ES-I3 (cell line): Measurements from ENCODE around the gene SON.
A peak's percentile ranks its signal among the peaks of the same experiment; 100 is the strongest.
"Not testable (repeated sequence)": the region's sequence is repeated elsewhere in the genome, so short reads cannot be mapped to it uniquely, and the experiment has no call there.

Experiments
- H3K36me3 ChIP-seq: 2 replicates; pipeline ENCODE4 v1.6.1; 2013; ENCODE audit warnings: mild to moderate bottlenecking, low read length, control low read depth, moderate library complexity; ENCODE audit not compliant: insufficient read depth
- H3K4me1 ChIP-seq: 2 replicates; pipeline ENCODE4 v1.6.1; 2013; ENCODE audit warnings: mild to moderate bottlenecking, control low read depth, low read length; ENCODE audit not compliant: insufficient read depth
- H3K9ac ChIP-seq: 2 replicates; pipeline ENCODE4 v1.6.1; 2013; ENCODE audit warnings: low read depth, mild to moderate bottlenecking, low read length, moderate library complexity
- H3K9me3 ChIP-seq: 2 replicates; pipeline ENCODE4 v1.6.1; 2013; ENCODE audit warnings: mild to moderate bottlenecking, low read length, moderate library complexity; ENCODE audit not compliant: control insufficient read depth, insufficient read depth

The SON gene

GRCh38 chr21:33572350-33572749 is 29.5 kb downstream of the SON start:
- no peaks in the 10 kb centered on the region for H3K9me3 ChIP-seq
- no peaks in the 10 kb centered on the region for H3K4me1 ChIP-seq
- no peak overlapping the region for H3K9ac ChIP-seq
- H3K36me3 ChIP-seq: peaks cover 26% of the 10 kb centered on the region

GRCh38 chr21:33576741-33577141 is 33.9 kb downstream of the SON start:
- H3K4me1 ChIP-seq, H3K9ac ChIP-seq, H3K9me3 ChIP-seq: not testable (repeated sequence)
- H3K36me3 ChIP-seq: peaks cover 18% of the 10 kb centered on the region

GRCh38 chr21:33578214-33578613 is 35.4 kb downstream of the SON start:
- H3K9me3 ChIP-seq: no peaks in the 10 kb centered on the region
- H3K36me3 ChIP-seq: peaks cover 17% of the 10 kb centered on the region
- H3K9ac ChIP-seq: no peak overlapping the region
- H3K4me1 ChIP-seq: no peaks in the 10 kb centered on the region

- Histone ChIP-seq H3K36me3 (peaks cover 17% of the 10 kb centered on the region), H3K9me3 (no peaks in the 10 kb centered on the region), H3K9ac (no peak overlapping the region), H3K4me1 (no peaks in the 10 kb centered on the region)
Measured at GRCh38 chr21:33578959-33579542, 36.2 kb downstream of the SON start.

GRCh38 chr21:33584455-33584854 is 41.6 kb downstream of the SON start:
- Histone ChIP-seq H3K36me3 (peaks cover 3% of the 10 kb centered on the region; the same call in 1 of the 2 replicates), H3K4me1 (peaks cover 2% of the 10 kb centered on the region; the same call in 1 of the 2 replicates), H3K9ac (no peak overlapping the region), H3K9me3 (no peaks in the 10 kb centered on the region)

GRCh38 chr21:33586927-33587326 is 44.1 kb downstream of the SON start:
- Histone ChIP-seq H3K36me3 (no peaks in the 10 kb centered on the region), H3K4me1 (peaks cover 2% of the 10 kb centered on the region; the same call in 1 of the 2 replicates), H3K9me3 (no peaks in the 10 kb centered on the region), H3K9ac (peak overlapping the region; percentile 98; the same call in 1 of the 2 replicates)

- Histone ChIP-seq H3K36me3 (no peaks in the 10 kb centered on the region), H3K4me1 (peaks cover 2% of the 10 kb centered on the region; the same call in 1 of the 2 replicates), H3K9ac (peak overlapping the region; percentile 98), H3K9me3 (no peaks in the 10 kb centered on the region)
Measured at GRCh38 chr21:33587792-33588484, 45.1 kb downstream of the SON start.

GRCh38 chr21:33588485-33589335 is 45.9 kb downstream of the SON start, which contains the start of gene DONSON:
Gene DONSON, minus strand, starts transcription at chr21:33588684. Its CDS starts 43 bp downstream, at chr21:33588641.
- Histone ChIP-seq H3K9me3 (no peaks in the 10 kb centered on the region), H3K36me3 (no peaks in the 10 kb centered on the region), H3K4me1 (peaks cover 2% of the 10 kb centered on the region; the same call in 1 of the 2 replicates), H3K9ac (peak within 1 kb of the TSS; percentile 98)

- no peaks in the 10 kb centered on the region for H3K9me3 ChIP-seq
- H3K9ac ChIP-seq: no peak overlapping the region
- H3K36me3 ChIP-seq: peaks cover 23% of the 10 kb centered on the region
- no peaks in the 10 kb centered on the region for H3K4me1 ChIP-seq
Measured at GRCh38 chr21:33598051-33598450, 55.2 kb downstream of the SON start.

- H3K4me1 ChIP-seq: no peaks in the 10 kb centered on the region
- H3K36me3 ChIP-seq: peaks cover 3% of the 10 kb centered on the region; the same call in 1 of the 2 replicates
Measured at GRCh38 chr21:33608559-33608958, 65.7 kb downstream of the SON start.

GRCh38 chr21:33611006-33611744 is 68.3 kb downstream of the SON start:
- Histone ChIP-seq H3K9me3 (no peaks in the 10 kb centered on the region), H3K9ac (no peak overlapping the region), H3K36me3 (peaks cover 3% of the 10 kb centered on the region; the same call in 1 of the 2 replicates), H3K4me1 (no peaks in the 10 kb centered on the region)

More at GRCh38 chr21:33608559-33608958, 65.7 kb downstream of the SON start:
- H3K9me3 ChIP-seq: no peaks in the 10 kb centered on the region
- H3K9ac ChIP-seq: no peak overlapping the region

GRCh38 chr21:33617565-33617964 is 74.7 kb downstream of the SON start:
- not testable (repeated sequence) for H3K9ac ChIP-seq, H3K36me3 ChIP-seq, H3K9me3 ChIP-seq

GRCh38 chr21:33618407-33618806 is 75.6 kb downstream of the SON start:
- Histone ChIP-seq H3K36me3 (no peaks in the 10 kb centered on the region), H3K9ac (no peak overlapping the region)

More at GRCh38 chr21:33617565-33617964, 74.7 kb downstream of the SON start:
- H3K4me1 ChIP-seq: not testable (repeated sequence)

GRCh38 chr21:33619726-33620125 is 76.9 kb downstream of the SON start:
- H3K36me3 ChIP-seq: no peaks in the 10 kb centered on the region
- H3K4me1 ChIP-seq: peaks cover 9% of the 10 kb centered on the region; the same call in 1 of the 2 replicates
- H3K9ac ChIP-seq: no peak overlapping the region
- no peaks in the 10 kb centered on the region for H3K9me3 ChIP-seq

More at GRCh38 chr21:33618407-33618806, 75.6 kb downstream of the SON start:
- Histone ChIP-seq H3K9me3 (no peaks in the 10 kb centered on the region), H3K4me1 (peaks cover 9% of the 10 kb centered on the region; the same call in 1 of the 2 replicates)
